ENCODE results near the gene ENDOV.

GRCh38 chr17:80422981-80423380, 8.0 kb downstream of the ENDOV start:
- TF ChIP-seq, protein P1, sequence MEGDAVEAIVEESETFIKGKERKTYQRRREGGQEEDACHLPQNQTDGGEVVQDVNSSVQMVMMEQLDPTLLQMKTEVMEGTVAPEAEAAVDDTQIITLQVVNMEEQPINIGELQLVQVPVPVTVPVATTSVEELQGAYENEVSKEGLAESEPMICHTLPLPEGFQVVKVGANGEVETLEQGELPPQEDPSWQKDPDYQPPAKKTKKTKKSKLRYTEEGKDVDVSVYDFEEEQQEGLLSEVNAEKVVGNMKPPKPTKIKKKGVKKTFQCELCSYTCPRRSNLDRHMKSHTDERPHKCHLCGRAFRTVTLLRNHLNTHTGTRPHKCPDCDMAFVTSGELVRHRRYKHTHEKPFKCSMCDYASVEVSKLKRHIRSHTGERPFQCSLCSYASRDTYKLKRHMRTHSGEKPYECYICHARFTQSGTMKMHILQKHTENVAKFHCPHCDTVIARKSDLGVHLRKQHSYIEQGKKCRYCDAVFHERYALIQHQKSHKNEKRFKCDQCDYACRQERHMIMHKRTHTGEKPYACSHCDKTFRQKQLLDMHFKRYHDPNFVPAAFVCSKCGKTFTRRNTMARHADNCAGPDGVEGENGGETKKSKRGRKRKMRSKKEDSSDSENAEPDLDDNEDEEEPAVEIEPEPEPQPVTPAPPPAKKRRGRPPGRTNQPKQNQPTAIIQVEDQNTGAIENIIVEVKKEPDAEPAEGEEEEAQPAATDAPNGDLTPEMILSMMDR (IDR thresholded peaks at IDR 0.05 in 2 of 3, conservative IDR thresholded peaks at IDR 0.05 in 1 of 3; ENCODE audit: borderline replicate concordance in 1 of 3, insufficient read depth in 1 of 3, low read depth in 2 of 3, low read length in 2 of 3), result no peak
- TF ChIP-seq POLR2AphosphoS5 (IDR thresholded peaks at IDR 0.05; ENCODE audit: low read depth, low read length) (no peak), SIN3A (IDR thresholded peaks at IDR 0.05; ENCODE audit: low read depth) (no peak), POLR2A (IDR thresholded peaks at IDR 0.05; ENCODE audit: borderline replicate concordance, extremely low read depth, insufficient read depth, insufficient read length) (no peak), CEBPB (IDR thresholded peaks at IDR 0.05; ENCODE audit: low read depth) (no peak), FOSL1 (IDR thresholded peaks at IDR 0.05; ENCODE audit: low read depth) (no peak), SRF (IDR thresholded peaks at IDR 0.05; ENCODE audit: low read depth) (no peak), SP1 (IDR thresholded peaks at IDR 0.05; ENCODE audit: low read depth) (no peak), ZFX (IDR thresholded peaks at IDR 0.05) (no peak)
- TF ChIP-seq, protein P2, sequence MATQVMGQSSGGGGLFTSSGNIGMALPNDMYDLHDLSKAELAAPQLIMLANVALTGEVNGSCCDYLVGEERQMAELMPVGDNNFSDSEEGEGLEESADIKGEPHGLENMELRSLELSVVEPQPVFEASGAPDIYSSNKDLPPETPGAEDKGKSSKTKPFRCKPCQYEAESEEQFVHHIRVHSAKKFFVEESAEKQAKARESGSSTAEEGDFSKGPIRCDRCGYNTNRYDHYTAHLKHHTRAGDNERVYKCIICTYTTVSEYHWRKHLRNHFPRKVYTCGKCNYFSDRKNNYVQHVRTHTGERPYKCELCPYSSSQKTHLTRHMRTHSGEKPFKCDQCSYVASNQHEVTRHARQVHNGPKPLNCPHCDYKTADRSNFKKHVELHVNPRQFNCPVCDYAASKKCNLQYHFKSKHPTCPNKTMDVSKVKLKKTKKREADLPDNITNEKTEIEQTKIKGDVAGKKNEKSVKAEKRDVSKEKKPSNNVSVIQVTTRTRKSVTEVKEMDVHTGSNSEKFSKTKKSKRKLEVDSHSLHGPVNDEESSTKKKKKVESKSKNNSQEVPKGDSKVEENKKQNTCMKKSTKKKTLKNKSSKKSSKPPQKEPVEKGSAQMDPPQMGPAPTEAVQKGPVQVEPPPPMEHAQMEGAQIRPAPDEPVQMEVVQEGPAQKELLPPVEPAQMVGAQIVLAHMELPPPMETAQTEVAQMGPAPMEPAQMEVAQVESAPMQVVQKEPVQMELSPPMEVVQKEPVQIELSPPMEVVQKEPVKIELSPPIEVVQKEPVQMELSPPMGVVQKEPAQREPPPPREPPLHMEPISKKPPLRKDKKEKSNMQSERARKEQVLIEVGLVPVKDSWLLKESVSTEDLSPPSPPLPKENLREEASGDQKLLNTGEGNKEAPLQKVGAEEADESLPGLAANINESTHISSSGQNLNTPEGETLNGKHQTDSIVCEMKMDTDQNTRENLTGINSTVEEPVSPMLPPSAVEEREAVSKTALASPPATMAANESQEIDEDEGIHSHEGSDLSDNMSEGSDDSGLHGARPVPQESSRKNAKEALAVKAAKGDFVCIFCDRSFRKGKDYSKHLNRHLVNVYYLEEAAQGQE (IDR thresholded peaks at IDR 0.05; ENCODE audit: low read depth), result no peak

Measured in HCT116 (cell line).